LNCaP clone FGC (cell line): ENCODE data around the gene VPS26C.

ENCODE experiments used
- DNase-seq: peaks from one replicate; pipeline ENCODE4 v3.0.0-alpha.2; 2011; ENCODE audit warnings: low read depth
- H3K4me3 ChIP-seq: 2 replicates; pipeline ENCODE4 v1.5.1; 2011; ENCODE audit warnings: mild to moderate bottlenecking, low read depth, low read length, control low read depth
- TF ChIP-seq, protein P1 (sequence below): IDR thresholded peaks from 2 replicates; pipeline ENCODE4 v1.5.1; 2012; ENCODE audit warnings: mild to moderate bottlenecking; ENCODE audit not compliant: control insufficient read depth, insufficient read depth; ENCODE audit errors: extremely low read depth

The VPS26C gene

DNA sequence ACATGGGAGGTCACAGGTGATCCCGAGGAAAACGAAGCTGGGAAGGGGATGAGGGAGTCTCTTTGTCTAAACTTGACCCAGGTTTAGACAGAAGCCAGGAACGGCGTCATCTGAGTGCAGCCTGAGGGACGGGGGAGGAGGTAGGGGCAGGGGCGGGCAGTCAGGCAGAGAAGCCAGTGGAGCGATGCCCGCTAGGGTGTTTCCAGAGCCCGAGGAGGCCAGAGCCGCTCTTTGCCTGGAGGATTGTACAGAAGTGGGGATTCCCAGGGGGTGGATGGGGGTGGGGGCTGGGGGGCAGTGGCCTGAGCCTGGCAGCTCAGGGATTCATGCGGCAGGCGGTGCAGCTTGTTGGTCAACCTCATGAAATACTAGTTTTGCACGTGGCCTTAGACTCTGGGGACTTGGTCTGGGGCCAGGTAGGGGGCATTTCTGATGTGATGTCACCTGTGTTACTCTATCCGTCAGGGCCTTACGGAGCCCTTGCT lies 58.4 kb downstream of the VPS26C start:
- no peak for DNase-seq
- H3K4me3 ChIP-seq, result no peak overlapping the region
- TF ChIP-seq, protein P1, sequence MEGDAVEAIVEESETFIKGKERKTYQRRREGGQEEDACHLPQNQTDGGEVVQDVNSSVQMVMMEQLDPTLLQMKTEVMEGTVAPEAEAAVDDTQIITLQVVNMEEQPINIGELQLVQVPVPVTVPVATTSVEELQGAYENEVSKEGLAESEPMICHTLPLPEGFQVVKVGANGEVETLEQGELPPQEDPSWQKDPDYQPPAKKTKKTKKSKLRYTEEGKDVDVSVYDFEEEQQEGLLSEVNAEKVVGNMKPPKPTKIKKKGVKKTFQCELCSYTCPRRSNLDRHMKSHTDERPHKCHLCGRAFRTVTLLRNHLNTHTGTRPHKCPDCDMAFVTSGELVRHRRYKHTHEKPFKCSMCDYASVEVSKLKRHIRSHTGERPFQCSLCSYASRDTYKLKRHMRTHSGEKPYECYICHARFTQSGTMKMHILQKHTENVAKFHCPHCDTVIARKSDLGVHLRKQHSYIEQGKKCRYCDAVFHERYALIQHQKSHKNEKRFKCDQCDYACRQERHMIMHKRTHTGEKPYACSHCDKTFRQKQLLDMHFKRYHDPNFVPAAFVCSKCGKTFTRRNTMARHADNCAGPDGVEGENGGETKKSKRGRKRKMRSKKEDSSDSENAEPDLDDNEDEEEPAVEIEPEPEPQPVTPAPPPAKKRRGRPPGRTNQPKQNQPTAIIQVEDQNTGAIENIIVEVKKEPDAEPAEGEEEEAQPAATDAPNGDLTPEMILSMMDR, result no peak

DNA sequence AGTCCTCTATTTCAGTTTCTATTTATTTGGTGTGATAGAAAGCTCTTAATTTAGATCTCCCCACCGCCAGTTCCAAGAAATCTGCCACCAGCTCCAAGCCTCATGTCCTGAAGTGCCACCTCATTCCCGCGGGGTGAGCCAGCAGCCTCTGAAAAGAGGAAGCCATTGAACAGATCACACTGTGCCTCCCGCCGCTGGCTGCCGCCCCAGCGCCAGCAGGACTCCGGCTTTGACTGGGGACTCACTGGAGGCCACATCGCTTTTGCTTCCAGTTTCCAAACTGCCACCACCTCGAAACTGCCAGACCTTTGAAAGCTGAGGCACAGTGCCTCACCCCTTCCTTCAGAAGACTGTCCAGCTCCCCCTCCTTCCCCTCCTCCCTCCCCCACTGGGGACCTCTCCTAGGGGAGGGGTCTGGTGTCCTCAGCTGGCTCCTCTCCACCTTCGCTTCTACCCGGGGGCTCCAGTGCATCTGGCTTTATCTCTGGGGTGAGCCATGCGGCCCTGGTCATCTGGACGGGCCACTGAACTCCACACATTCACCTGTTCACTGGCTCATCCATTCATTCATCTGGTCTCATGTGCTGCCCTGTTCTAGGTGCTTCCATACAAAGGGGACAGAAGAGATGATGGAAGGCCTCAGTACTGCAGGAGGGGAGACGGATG lies 58.9 kb downstream of the VPS26C start:
- TF ChIP-seq, protein P1, result no peak
- no peak overlapping the region for H3K4me3 ChIP-seq
- no peak for DNase-seq

DNA sequence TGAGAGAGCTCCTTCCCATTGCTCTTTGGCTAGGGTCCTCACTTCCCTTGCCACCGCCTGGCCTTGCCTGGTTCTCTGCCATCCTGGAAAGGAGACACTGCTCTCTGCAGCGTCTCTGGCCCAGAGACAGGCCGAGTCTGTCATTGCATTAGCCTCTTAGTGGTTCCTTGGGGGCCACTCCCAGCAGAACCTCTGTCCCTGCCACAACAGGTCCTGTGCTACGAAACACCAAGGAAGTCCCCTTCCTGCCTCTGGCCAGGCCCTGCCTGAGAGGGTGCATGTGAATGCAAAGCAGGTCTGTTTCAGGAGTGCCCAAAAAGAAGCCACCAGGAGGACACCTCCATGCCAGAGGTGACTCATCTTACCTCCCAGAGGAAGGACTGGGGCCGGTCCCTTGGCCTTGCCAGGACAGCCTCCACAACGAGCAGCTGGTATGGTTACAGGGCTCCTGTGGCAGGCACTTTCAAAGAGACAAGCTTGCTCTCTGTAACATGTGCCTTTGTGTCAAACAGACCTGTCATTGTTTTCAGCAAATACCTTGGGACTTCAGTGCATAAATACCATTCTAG lies 59.6 kb downstream of the VPS26C start:
- no peak for DNase-seq
- no peak overlapping the region for H3K4me3 ChIP-seq
- TF ChIP-seq, protein P1, result no peak

DNA sequence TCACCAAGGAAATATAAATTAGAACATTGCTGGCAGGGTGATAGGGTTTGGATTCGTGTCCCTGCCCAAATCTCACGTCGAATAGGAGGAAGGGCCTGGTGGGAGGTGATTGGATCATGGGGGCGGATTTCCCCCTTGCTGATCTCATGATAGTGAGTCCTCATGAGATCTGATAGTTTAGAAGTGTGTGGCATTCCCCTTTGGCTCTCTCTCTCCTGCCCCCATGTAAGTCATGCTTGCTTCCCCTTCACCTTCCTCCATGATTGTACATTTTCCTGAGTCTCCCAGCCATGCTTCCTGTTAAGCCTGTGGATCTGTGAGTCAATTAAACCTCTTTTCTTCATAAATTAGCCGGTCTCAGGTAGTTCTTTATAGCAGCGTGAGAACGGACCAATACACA lies 60.6 kb downstream of the VPS26C start:
- no peak overlapping the region for H3K4me3 ChIP-seq
- no peak for DNase-seq
- TF ChIP-seq, protein P1, result no peak

DNA sequence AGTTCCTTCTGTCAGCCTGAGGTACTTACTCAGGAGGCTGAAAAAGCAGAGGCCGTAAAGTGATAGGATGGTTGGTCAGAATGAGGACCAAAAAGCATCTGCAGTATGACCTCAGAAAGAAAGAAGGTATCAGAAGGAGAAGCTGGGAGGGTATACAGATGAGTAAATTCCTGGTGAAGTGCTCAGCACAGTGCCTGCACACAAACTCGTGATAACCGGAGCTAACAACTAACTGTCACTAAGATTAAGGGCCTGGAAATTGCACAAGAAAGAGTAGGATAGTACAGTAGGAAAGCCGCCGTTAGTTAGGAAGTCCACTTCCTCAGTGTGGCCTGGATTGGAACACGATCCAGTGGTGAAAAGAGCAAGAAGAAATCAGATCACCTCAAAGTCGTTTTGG lies 62.6 kb downstream of the VPS26C start:
- TF ChIP-seq, protein P1, result no peak
- no peak for DNase-seq
- H3K4me3 ChIP-seq, result no peak overlapping the region

DNA sequence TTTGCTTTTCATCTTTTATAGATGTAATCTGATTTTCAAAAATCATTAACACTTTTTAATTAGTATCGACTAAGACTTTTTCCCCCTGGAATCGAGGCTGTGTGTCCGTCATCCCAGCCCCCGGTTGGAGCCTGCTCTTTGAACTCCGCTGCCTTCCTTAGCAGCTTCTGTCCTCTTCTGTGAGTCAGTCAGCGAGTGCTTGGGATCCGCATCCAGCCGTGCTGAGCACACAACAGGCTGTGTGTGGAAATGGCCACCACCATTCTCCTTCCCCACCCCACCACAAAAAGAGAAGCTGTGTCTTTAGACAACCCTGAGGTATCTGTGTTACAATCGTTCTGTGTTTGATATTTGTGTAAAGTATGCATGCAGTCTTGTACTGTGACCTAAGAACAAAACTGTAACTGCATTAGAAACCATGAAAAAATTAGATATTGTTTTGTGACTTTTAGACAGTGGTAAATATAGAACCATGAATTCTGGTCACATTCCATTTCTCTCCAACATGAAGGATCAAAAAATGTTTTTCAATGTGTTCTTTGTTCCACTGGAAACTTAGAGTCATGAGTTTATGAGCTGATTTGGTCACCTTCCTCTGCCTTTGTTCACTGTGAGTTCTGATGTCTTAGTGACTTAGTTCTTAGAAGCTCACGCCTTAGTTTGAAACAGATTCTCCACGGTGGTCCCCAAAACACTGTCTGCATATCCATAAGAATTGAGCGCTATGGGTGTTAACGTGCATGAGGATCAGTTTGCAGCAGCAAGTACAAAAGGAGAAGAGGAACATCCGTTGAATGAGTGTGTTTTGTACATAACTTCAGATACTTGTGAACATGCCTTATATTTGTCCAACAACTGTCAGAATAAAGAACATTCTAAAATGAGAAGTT lies 64.7 kb downstream of the VPS26C start:
- TF ChIP-seq, protein P1, result no peak
- DNase-seq, result no peak
- H3K4me3 ChIP-seq, result no peak overlapping the region
